IPS-18c (cell line): ENCODE measurements around the gene MKNK1.
A peak's percentile ranks its signal among the peaks of the same experiment; 100 is the strongest.

Experiments used
- H3K4me3 ChIP-seq: 2 replicates; pipeline ENCODE4 v1.7.0; 2013; ENCODE audit warnings: low read depth, mild to moderate bottlenecking, low read length, moderate library complexity; ENCODE audit not compliant: insufficient read depth
- H3K9me3 ChIP-seq: one replicate; pipeline ENCODE4 v1.6.1; 2013; ENCODE audit warnings: mild to moderate bottlenecking, low read length, moderate library complexity; ENCODE audit not compliant: control insufficient read depth, insufficient read depth

The MKNK1 gene

DNA sequence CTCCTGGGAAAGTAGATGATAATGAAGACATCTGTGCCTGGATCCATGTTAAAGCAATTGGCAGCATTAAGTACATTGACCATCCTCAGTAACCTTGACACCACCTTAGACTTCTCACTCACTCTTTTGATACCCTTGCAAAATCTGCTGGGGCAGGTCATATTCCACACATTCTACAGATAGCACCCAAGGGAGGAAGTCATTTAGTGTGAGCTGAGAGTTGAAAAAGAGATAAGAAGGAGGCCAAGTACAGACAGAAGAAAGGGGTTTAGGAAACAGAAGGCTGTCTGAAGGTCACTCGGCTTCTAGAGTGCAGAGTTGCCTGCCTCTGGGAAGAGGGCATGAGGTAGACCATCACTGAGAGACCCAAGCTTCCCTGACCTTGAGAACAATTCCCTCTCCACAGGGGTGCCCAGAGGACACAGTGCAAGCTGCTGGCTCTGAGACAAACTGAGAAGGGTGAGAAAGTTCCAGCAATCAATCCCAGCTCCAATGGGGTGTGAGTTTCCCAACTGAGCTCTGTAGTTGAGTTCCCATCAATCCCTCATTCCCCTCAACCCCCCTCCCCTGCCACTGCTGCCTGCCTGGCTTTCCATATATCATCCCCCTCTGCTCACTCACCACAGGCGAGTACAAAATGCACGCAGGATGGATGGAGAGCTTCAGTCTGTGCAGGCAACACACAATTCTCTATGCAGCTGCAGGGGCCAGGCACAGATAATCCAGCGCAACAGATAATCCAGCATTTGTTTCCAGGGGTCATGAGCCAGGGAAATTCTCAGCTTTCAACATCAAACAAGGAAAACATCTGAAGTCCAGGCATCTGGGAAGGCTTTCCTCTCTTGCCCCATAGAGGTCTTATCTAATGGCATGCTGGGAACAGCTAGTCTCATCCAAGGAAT lies 19.9 kb upstream of the MKNK1 start:
- Histone ChIP-seq H3K4me3 (no peak overlapping the region), H3K9me3 (no peaks in the 10 kb centered on the region)

DNA sequence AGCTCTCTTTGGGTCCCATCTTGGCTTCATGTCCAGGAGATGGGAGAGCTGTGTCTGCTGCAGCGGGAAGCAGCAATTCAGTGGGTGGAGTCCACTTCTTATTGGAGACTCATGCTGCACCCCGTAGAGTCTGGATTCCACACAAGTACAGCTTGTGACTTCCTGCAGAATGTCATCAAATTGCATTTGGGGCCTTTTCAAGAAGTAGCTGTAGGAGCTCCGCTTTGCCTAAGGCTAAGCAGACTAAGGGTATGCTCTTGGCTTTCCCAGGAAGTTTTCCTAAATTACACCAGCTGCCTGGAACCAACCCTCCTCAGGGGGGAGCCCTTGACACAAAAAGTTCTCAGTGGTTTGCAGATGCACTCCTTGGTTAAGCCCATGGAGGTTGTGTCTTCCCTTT lies 18.3 kb upstream of the MKNK1 start:
- Histone ChIP-seq H3K4me3 (no peak overlapping the region), H3K9me3 (no peaks in the 10 kb centered on the region)

DNA sequence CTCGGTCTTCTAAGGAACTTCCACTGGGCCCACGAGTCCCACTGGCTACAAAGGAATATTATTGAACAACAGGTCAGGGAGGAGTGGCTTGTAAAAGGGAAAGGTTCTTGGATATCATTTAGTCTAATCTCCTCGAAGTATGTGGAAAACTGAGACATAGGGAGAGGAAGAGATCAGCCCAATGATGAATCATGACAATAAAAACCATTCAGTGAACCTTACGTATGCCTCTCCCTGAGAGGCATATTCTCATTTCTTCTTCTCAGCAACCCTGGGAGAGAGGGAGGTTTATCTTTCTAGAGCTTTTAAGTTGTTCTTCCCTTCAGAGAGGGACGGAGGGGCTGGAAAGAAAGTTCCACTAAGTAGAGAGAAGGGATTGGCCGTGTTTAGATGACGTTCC lies 17.9 kb upstream of the MKNK1 start:
- no peaks in the 10 kb centered on the region for H3K9me3 ChIP-seq
- no peak overlapping the region for H3K4me3 ChIP-seq

DNA sequence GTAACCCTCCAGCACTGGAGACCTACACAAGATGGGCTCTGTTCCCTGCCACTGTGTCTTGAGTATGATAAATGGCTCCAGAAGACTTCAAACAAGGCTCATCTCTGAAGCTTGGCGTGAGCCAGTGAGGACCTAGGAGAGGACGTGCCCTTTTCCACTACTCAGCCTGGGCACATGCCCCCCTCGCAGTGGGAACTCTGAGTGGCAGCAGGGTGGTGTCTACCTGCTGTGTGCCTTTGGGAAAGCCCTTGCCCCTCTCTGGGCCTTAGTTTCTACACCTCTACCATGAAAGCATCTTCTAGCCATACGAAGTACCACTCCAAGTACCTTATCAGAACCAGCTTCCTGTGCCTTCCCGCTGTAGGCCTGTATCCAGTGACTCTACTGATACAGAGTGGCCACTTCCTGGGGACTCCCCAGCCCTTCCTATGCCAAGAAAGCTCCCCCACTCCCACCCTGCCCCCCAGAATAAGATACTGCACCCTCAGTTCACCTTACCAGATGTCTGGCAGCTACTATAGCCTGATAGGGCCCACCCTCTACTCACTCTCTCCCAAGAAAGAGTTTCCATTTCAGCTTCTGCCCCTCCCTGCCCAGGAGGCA lies 15.7 kb upstream of the MKNK1 start:
- H3K4me3 ChIP-seq = no peak overlapping the region
- H3K9me3 ChIP-seq = no peaks in the 10 kb centered on the region

DNA sequence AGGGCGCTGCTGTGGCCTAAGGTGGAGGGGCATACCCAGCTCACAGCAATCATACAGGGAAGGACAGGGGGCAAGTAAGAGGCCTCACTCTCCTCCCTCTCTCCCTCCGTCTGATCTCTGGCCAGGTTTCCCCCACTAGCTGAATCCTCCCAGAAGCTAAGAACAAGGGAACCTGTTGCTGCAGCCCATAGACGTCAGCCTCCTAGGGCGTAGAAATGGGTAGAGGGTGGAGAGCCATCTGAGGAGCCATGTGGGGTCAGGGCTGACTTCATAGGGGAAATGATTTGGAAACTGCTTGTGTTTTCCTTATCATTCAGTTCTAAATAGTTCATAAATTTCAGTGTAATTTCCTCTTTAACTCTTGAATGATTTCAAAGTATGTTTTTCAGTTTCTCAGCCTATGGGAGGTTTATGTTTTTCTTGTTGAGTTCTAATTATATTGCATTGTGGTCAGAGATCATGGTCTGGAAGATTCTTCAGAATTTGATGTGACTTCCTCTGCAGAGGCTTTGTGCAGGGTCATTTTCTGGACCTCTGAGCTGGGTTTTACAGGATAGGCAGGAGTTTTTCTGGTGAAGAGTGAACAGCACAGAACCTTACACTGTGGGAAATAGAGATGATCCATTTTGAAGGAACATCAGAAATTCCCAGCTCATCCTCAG lies 14.8 kb upstream of the MKNK1 start:
- Histone ChIP-seq H3K9me3 (no peaks in the 10 kb centered on the region), H3K4me3 (no peak overlapping the region)

DNA sequence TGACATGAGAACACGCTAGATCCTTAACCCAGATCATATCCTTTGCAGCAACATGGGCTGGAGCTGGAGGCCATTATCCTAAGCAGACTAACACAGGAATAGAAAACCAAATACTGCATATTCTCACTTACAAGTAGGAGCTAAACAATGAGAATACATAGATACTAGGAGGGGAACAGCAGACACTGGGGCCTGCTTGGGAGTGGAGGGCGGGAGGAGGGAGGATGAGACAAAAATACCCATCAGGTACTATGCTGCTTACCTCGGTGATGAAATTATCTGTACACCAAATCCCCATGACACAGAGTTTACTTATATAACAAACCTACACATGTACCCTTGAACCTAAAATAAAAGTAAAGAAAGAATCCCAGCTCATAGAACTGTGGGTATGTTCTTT lies 13.8 kb upstream of the MKNK1 start:
- no peaks in the 10 kb centered on the region for H3K9me3 ChIP-seq
- H3K4me3 ChIP-seq = no peak overlapping the region

DNA sequence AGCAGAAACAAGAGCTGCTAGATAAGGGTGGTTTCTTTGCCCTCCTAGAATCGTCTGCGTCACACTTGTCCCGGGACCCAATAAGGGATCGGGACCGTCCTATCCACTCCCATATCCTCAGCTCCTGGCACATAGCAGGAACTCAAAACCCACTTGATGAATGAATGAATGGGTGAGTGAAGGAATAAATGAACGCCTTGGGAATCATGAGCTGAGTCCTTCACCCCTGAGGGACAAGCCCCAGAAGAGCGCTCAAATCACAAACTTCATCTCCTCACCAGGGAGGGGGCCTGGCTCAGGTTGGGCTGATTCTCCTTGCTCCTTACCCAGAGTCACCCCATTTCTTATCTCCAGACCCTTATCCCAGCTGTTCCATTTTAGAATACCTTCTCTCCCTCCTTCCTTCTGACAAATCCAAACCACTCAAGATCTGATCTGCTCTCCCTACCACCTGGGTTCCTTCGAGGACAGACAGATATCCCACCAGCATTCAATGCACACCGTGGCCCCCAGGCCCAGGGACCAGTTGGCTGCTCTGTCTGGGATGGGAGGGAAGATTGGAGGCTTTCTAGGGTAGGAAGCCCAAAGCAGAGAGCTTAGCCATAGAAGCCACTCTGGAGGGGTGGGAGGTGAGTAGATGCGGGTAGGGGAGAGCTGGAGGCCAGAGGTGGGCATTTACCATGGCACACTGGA lies 13.2 kb upstream of the MKNK1 start:
- no peaks in the 10 kb centered on the region for H3K9me3 ChIP-seq
- peak overlapping the region; percentile 71; the same call in 1 of the 2 replicates for H3K4me3 ChIP-seq

DNA sequence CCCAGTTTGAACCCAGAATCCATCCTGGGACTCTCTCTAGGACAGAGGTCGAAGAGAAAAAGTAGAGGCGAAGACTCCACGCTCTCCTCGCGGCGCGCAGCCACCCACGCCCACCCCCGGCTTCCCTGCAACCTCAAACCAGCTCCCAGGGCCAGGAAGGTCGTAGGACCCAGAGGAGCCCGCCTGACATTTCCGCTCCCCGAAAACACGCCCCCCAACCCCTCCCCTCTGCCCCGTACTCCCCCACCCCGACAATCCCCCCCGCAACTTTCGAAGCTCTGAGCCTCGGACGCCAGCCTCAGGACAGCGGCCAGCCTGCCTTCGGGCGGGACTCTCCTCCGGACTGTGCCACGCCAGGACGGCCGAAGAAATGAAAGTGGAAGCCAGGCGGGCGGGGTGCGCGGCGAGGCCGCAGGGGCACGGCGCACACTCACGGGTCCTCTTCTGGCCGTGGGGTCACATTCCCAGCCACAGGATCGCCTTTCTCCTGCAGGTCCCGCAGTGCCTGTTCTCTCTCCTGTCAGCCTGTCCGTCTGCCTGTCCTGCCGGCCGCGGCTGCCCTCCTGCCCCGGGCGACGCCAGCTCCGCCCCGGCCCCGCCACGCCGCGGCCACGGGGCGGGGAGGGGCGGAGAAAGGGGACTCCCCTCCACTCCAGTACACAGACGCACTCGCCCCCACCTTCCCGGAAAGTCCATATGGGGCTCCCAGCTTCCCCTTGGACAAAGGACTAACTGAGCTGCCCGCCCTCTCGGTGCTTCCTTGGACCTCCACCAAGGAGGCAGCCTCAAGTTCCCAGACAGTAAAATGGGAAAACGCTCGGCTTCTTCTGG lies 12.4 kb upstream of the MKNK1 start, which contains the start of gene MOB3C:
TSS of gene MOB3C (minus strand) at position 535 of the 831 bp plus-strand sequence. CDS start 3,490 bp downstream, outside the sequence.
- H3K4me3 ChIP-seq = peak within 1 kb of the TSS; percentile 71

DNA sequence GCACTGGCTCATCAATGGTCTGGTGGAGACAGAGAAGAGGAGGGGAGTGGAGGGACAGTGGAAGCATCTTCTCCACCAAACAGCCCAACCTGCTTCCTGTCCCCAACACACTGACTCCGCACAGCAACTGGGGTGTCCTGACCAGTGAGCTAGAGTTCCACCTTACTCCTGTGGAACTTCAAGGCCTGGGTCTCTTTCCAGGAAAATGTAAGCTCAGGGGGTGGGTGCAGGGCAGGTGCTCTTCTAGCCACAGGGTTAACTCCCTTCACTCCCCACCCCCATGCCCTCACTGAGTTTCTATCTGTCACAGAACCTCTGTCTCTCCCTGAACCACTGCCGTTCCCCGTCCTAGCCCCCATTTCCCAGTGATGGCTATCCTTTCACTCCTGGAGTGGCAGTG lies 11.7 kb upstream of the MKNK1 start:
- no peak overlapping the region; the same call in 1 of the 2 replicates for H3K4me3 ChIP-seq

More for the DNA sequence above, 12.4 kb upstream of the MKNK1 start, which contains the start of gene MOB3C:
- H3K9me3 ChIP-seq = no peaks in the 10 kb centered on the region

DNA sequence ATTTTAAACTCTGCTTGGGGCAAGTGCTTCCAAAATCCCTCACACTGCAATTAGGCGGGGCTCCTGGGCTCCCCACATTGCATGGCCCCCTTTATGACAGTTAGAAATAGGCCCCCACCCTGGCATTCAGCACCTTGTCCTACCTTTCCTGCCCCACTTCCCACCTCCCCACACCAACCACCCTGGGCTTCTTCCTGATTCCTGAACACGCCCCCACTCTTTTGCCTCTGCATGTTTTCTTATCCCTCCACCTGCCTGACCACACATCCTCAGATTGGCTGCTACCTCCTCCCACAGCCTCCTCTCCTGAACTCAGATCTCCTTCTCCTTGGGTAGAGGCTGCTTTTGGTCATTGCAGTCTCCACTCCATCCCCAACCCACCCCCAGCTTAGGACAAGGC lies 11.0 kb upstream of the MKNK1 start:
- H3K4me3 ChIP-seq = no peak overlapping the region
- no peaks in the 10 kb centered on the region for H3K9me3 ChIP-seq

More for the DNA sequence above, 11.7 kb upstream of the MKNK1 start:
- no peaks in the 10 kb centered on the region for H3K9me3 ChIP-seq

DNA sequence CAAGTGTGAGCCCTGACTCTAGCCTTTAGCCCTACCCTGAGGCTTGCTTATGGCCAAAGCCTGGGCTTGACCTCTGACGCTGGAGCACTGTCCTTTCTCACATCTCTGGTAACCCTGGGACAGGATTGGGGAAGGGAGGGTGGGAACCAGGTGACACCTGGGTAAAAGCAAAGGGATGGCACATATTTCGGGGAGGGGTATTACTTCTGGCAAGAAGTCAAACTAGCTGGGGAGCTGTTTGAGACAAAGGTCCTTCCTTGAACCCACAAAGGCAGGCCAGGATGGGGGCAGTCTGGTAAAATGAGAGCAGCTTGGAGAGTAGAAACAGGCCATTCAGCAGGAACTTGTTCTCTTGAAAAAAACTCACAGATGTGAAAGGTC lies 10.5 kb upstream of the MKNK1 start:
- Histone ChIP-seq H3K9me3 (no peaks in the 10 kb centered on the region), H3K4me3 (no peak overlapping the region)

DNA sequence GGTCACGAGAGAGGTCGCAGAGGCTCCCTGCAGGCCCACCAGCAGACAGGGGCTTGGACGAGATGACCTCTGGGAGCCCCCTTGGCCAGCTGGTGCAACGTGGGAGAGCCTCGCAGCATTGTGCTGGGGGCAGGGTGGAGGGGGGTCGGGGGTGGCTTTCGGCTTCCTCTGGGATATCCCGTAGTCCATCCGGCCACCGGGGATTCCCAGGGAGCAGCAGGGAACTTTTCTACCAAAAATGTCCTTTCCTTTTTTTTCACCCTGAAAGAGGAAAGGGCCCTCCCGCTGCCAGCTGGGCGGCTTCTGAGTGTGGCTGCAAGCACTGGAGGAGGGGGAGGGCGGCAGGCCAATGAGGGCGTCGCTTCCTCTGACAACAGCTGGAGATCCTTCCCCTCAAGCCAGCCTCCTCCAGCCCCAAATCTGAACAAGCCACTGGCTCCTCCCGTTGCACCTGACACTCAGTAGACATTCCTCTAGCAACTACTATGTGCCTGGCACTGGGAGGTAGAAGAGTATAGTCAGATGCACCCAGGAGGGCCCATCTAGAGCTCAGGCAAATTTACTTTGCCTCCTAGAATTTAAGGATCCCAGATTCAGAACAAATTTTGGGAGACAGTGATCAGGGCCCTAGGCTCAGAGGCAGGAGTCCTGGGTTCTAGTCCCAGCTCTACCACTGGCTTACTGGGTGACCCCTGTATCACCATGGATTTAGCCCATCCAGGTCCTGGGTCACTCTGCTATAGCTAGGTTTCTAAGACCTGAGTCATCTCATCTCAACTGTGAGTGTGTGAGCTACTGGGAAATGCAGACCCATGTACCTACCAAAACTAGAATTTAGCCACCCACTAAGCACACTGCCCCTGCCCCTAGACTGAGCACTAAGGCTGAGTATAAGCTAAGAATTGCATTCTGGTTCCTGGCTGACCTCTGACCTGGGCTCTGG lies 9.9 kb upstream of the MKNK1 start:
- no peak overlapping the region for H3K4me3 ChIP-seq
- no peaks in the 10 kb centered on the region for H3K9me3 ChIP-seq

DNA sequence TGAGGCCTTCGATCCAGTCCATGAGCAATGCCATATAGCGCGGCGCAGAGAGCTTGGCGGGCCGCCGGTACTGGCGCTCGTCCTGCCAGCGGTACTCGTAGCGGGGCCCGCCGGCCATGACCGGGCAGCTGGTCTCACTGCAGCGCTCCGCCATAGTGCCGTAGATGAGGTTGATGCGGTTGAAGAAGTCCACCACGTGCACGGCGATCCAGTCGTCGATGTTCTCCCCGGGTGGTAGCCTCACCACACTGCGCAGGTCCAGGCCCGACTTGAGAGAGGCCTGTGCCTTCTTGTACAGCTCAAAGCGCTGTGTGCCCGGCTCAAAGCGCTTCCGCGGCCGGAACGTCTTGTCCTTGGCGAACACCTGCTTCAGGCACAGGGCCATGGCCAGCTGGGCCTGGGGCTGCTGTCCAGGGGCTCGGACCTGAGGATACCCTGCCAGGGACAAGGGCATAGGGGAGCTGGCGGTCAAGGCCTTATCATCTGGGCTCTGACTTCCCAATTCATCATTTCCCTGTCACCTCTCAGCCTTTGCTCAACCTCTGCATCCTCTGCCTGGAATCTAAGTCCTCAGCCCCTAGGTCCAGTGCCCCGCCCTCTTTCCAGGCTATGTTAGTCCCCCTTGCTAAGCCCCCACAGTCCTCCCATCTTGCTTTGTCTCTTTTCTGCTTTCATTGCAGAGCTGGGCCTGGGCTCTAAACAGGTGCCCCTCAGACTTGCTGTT lies 9.0 kb upstream of the MKNK1 start:
- no peak overlapping the region for H3K4me3 ChIP-seq
- no peaks in the 10 kb centered on the region for H3K9me3 ChIP-seq

DNA sequence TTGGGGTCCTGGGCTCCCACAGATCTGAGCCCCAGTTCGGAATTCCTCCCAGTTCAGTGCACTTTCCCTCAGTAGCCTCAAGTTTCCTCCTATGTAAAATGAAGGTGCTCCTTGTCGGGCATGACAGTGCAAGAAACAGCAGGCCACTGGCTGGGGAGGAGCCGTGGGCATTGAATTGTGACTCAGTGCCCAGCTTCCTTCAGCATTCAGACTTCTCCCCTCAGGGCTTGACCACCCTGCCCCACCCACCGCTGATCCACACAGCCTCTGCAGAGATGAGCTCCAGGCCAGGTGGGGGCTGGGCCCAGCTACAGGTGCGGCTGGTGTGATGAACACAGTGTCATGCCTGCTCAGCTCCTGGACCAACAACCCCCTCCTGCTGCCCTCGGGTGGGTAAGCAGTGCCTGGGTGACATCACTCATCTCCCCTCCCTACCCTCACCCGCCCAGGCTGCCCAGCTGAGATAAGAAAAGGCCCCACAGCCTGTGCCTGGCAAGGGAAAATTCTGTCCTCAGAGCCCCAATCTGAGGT lies 7.7 kb upstream of the MKNK1 start:
- Histone ChIP-seq H3K9me3 (no peaks in the 10 kb centered on the region), H3K4me3 (no peak overlapping the region; the same call in 1 of the 2 replicates)
